GM12864 (cell line): Measurements from ENCODE around the gene RNF214.

Source experiments
- DNase-seq: peaks from one replicate; pipeline ENCODE4 v3.0.0-alpha.2; 2011; ENCODE audit warnings: low read depth
- H3K4me3 ChIP-seq: 2 replicates; pipeline ENCODE4 v1.5.1; 2011; ENCODE audit warnings: mild to moderate bottlenecking, low read depth, low read length, control low read depth
- TF ChIP-seq, protein P1 (sequence below): IDR thresholded peaks from 2 replicates; pipeline ENCODE4 v1.5.1; 2011; ENCODE audit warnings: low read depth, mild to moderate bottlenecking, moderate library complexity, low read length, control low read depth, inconsistent platforms; ENCODE audit errors: missing control alignments

RNF214 gene

DNA sequence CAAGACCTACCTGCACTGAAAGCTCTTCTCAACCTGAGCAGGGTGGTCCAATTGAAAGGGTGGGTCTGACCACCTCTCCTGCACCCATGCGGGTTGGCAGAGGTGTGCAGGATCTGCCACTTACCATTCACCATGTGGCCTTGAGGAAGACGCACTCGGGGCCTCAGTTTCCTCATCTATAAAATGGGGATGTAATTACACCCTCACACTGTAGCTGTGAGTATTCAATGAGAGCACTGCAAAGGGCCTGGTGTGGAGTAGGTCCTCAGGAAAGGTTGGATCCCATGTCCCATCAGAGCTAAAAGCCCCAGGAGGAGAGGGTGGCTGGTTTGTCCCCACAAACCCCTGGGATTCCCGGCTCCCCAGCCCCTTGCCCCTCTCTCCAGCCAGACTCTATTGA is 33.9 kb upstream of the RNF214 start:
- no peak overlapping the region for H3K4me3 ChIP-seq
- TF ChIP-seq, protein P1, sequence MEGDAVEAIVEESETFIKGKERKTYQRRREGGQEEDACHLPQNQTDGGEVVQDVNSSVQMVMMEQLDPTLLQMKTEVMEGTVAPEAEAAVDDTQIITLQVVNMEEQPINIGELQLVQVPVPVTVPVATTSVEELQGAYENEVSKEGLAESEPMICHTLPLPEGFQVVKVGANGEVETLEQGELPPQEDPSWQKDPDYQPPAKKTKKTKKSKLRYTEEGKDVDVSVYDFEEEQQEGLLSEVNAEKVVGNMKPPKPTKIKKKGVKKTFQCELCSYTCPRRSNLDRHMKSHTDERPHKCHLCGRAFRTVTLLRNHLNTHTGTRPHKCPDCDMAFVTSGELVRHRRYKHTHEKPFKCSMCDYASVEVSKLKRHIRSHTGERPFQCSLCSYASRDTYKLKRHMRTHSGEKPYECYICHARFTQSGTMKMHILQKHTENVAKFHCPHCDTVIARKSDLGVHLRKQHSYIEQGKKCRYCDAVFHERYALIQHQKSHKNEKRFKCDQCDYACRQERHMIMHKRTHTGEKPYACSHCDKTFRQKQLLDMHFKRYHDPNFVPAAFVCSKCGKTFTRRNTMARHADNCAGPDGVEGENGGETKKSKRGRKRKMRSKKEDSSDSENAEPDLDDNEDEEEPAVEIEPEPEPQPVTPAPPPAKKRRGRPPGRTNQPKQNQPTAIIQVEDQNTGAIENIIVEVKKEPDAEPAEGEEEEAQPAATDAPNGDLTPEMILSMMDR: no peak
- no peak for DNase-seq

DNA sequence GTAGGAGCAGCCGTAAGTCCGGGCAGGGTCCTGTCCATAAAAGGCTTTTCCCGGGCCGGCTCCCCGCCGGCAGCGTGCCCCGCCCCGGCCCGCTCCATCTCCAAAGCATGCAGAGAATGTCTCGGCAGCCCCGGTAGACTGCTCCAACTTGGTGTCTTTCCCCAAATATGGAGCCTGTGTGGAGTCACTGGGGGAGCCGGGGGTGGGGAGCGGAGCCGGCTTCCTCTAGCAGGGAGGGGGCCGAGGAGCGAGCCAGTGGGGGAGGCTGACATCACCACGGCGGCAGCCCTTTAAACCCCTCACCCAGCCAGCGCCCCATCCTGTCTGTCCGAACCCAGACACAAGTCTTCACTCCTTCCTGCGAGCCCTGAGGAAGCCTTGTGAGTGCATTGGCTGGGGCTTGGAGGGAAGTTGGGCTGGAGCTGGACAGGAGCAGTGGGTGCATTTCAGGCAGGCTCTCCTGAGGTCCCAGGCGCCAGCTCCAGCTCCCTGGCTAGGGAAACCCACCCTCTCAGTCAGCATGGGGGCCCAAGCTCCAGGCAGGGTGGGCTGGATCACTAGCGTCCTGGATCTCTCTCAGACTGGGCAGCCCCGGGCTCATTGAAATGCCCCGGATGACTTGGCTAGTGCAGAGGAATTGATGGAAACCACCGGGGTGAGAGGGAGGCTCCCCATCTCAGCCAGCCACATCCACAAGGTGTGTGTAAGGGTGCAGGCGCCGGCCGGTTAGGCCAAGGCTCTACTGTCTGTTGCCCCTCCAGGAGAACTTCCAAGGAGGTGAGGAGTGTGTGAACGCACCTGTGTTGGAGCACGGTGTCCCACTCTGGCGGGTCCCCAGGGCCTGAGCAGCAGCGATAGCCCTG is 33.2 kb upstream of the RNF214 start, which contains the start of gene TAGLN:
Gene TAGLN, plus strand, starts transcription at position 318 of the 863 bp plus-strand sequence. CDS start 3,644 bp downstream, outside the sequence.
- TF ChIP-seq, protein P1: no peak
- no peak within 1 kb of the TSS for H3K4me3 ChIP-seq
- DNase-seq: no peak

DNA sequence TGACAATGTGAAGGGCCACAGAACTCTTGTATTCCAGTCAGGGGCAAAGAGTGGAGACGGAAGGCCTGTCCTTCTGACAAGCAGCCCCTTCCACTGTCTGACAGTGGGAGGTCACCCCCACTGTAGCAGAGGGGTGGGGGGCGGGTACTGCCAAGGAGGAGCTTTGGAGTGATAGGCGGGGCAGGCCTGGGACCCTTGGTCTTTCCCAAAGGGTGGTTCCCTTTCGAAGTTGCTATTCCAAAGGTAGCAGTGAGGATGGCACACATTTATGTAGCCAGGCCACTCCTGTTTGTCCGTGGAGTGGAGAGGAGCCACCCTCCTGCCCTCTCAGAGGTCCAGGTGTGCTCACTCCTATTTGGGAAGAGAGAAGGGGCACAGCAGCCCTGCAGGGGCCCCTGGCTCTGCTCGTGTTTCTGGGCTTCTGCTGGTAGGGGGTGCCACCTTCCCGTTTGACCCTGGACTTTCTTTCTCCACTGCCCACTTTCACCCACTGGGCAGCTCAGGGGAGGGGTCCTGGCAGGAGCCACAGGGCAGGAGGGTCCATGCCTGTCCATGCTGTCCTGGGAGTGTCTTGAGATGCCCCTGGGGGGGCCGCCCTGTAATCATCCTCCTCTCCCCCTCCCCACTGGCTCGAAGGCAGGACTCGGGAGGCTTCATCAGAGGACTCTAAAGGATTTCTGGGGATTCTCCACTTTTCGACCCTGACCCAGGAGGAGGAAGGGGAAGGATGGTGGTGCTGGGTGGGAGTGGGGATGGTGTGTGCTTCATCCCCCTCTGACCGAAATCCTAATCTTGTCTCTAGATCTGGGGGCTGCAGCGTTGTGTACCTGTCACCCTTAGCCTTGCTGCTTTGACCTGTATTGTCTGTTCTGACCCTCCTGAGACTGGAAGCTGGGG is 32.3 kb upstream of the RNF214 start:
- no peak overlapping the region for H3K4me3 ChIP-seq

DNA sequence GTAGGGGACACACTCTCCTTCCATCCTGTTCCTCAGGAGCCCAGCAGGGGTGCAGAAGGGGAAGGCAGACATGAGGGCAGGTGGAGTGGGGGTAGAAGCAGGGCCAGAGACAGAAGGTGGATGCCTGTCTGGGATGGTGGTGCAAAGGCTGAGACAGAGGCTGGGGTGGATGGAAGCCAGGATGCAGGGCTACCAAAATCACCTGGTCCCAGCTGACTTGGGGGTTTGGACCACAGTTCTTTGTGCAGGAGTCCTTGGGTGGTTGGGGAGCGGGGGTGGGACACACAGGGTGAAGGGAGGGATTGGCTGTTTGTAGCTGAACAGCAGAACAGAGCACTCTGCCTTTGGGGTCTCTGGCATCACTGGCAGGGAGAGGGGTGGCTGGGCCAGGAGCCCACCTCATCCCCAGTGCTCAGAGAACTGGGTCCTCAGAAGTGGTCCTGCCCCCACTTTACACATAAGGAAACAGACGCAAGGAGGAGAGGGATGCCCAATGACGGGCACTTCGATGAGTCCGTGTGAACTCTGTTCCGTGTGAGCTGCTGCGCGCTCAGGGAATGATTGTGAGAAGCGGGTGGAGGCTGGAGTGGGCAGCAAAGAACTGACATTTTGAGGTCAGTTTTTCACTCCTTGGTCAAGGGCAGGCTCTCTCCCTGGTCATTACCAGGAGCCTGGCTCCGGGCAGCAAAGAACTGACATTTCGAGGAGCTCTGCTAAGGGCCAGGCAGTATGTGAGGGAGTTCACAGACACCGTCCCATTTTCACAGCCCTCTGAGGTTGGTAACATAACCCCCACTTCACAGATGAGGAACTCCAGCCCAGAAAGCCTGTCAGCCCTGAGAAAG is 31.4 kb upstream of the RNF214 start:
- TF ChIP-seq, protein P1: no peak
- DNase-seq: no peak
- no peak overlapping the region for H3K4me3 ChIP-seq

More for the DNA sequence above, 32.3 kb upstream of the RNF214 start:
- no peak for DNase-seq
- TF ChIP-seq, protein P1: no peak

DNA sequence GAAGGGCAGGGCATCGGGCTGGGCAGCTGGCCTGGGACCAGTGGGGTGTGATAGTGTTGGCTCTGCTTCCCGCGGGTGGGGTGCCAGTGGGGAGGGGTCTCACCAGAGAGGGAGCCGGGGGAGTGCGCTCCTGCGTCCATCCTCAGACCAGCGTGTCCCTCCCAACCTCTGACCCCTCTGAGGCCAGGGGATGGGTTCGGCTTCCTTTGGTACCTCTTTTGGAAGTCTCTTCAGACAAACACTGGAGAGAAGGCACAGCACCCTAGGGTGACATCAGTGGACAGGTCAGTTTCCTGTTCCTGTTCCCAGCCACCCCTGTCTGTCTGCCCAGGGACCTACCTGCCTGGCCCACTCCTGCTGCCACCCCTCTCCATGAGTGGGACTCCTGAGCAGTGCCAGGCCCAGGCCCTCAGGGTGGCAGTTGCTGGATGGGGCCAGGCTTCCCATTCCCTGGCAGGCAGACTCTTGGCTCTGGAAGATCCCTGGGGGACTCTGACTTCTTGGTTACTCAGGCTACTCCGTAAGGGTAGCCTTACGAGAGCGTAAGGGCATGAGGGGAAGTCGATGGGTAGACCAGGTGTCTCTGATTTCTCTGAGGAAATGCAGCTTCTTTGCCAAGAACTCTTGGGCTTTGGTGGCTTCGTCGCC is 30.7 kb upstream of the RNF214 start:
- TF ChIP-seq, protein P1: no peak
- no peak for DNase-seq
- no peak overlapping the region for H3K4me3 ChIP-seq
